ENCODE data around the gene C4orf36. TPM values are rescaled to one million over a fixed set of nuclear protein-coding genes. Genes with fewer than 3 reads are reported as not detected.
"Not testable (repeated sequence)": the region's sequence is repeated elsewhere in the genome, so short reads cannot be mapped to it uniquely, and the experiment has no call there.

Gene C4orf36
- total RNA-seq, 4 donors from 2014 or later = 2.8 to 4.7 (median 3.4) TPM; not detected in 1

DNA sequence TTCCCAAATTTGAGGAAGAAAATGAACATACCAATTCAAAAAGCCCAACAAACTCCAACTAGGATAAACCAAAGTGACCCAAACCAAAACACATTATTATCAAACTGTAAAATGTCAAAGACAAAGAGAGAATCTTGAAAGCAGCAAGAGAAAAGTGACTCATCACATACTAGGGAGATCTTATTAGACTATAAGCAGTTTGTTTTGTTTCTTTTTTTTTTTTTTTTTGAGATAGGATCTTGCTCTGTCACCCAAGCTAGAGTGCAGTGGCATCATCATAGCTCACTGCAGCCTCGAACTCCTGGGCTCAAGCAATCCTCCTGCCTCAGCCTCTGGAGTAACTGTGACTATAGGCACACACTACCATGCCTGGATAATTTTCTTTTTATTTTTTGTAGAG is 12.6 kb downstream of the C4orf36 start:
- no peak overlapping the region for H3K4me3 ChIP-seq (ENCODE audit: low read depth, poor library complexity, severe bottlenecking)
- no peak for DNase-seq (ENCODE audit: low spot score in 2 of 2)
- 74 to 100% methylated on average over 1 of the region's 1 CpG for WGBS, 2 donors
- TF ChIP-seq, protein P1, sequence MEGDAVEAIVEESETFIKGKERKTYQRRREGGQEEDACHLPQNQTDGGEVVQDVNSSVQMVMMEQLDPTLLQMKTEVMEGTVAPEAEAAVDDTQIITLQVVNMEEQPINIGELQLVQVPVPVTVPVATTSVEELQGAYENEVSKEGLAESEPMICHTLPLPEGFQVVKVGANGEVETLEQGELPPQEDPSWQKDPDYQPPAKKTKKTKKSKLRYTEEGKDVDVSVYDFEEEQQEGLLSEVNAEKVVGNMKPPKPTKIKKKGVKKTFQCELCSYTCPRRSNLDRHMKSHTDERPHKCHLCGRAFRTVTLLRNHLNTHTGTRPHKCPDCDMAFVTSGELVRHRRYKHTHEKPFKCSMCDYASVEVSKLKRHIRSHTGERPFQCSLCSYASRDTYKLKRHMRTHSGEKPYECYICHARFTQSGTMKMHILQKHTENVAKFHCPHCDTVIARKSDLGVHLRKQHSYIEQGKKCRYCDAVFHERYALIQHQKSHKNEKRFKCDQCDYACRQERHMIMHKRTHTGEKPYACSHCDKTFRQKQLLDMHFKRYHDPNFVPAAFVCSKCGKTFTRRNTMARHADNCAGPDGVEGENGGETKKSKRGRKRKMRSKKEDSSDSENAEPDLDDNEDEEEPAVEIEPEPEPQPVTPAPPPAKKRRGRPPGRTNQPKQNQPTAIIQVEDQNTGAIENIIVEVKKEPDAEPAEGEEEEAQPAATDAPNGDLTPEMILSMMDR (IDR thresholded peaks at IDR 0.05) = no peak
- TF ChIP-seq POLR2A (IDR thresholded peaks at IDR 0.05) = no peak
- intact Hi-C loops (cut with DNase I; ENCODE audit: low total_unique reads) = no loop called here

DNA sequence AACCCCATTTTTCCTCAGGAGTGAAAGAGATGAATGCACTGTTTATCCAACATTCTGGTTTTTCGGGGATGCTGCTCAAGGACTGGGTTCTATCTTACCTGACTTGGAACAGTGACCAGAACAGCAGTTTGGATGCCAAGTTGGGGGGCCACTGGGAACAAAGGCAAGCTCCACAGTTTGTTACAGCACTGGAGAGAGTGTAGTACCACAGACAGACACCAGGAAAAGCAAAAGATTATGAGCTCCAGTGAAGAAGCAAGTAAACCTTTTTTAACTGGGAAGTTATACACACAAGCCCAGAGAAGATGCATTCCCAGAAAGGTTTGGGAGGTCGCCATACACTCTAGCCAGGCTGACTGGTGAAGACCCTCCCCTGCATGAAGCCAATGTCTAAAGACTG is 13.6 kb downstream of the C4orf36 start:
- WGBS, 2 donors = 96 to 98% methylated on average over 2 of the region's 2 CpGs
- intact Hi-C loops (cut with DNase I; ENCODE audit: low total_unique reads) = no loop called here
- TF ChIP-seq POLR2A (IDR thresholded peaks at IDR 0.05) = no peak
- TF ChIP-seq, protein P1 (IDR thresholded peaks at IDR 0.05) = no peak
- DNase-seq (ENCODE audit: low spot score in 2 of 2) = no peak
- H3K4me3 ChIP-seq (ENCODE audit: low read depth, poor library complexity, severe bottlenecking) = no peak overlapping the region

DNA sequence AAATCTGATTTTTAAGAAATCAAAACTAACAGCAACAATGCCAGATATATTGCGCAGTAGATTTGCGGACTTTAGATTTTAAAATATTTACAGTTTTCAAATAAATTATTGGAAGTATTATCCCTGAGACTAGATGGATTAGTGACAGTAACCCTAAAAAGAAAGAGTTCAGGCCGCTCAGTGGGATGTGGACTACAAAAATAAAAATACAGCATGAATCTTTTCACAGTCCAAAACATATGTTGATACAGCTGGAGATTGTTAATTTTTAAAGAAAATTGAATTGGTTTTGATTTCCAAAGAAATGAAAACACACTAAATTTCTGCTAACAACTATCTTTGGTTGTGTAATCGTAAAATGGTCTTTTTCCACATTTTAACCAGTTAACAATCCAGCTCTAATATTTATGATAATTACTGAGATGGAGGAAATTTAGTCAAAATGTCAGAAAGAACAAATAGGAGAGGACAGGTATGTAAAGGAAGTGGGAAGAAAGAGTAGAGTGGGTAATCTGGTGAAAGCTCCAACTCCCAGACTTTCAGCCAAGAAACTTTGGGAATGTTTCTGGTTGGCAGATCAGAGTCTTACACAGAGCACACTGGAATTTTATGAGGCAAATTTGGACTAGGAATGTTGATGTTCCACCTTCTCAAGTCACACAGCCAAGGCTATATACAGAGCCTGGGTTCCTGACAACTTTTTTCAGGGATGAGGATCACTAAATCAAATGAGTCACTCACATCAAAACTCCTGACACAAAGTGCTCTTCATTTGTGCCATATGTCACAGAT is 15.1 kb downstream of the C4orf36 start:
- WGBS, 2 donors = 50 to 74% methylated on average over 4 of the region's 4 CpGs
- H3K4me3 ChIP-seq (ENCODE audit: low read depth, poor library complexity, severe bottlenecking) = no peak overlapping the region
- no peak for DNase-seq (ENCODE audit: low spot score in 2 of 2)
- intact Hi-C loops (cut with DNase I; ENCODE audit: low total_unique reads) = no loop called here
- TF ChIP-seq, protein P1 (IDR thresholded peaks at IDR 0.05) = no peak
- no peak for TF ChIP-seq POLR2A (IDR thresholded peaks at IDR 0.05)

DNA sequence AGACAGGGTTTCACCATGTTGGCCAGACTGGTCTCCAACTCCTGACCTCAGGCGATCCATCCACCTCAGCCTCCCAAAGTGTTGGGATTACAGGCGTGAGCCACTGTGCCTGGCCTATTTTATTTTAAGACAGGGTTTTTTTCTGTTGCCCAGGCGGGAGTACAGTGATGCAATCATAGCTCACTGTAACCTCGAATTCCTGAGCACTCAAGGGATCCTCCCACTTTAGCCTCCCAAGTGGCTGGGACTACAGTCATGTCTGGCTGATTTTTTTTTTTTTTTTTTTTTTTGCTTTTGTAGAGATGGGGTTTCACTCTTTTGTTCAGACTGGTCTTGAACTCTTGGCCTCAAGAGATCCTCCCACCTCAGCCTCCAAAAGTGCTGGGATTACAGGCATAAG is 16.8 kb downstream of the C4orf36 start:
- H3K4me3 ChIP-seq (ENCODE audit: low read depth, poor library complexity, severe bottlenecking); intact Hi-C loops (cut with DNase I; ENCODE audit: low total_unique reads); DNase-seq (ENCODE audit: low spot score in 2 of 2): not testable (repeated sequence)
- WGBS, 2 donors = 71 to 73% methylated on average over 4 of the region's 4 CpGs

DNA sequence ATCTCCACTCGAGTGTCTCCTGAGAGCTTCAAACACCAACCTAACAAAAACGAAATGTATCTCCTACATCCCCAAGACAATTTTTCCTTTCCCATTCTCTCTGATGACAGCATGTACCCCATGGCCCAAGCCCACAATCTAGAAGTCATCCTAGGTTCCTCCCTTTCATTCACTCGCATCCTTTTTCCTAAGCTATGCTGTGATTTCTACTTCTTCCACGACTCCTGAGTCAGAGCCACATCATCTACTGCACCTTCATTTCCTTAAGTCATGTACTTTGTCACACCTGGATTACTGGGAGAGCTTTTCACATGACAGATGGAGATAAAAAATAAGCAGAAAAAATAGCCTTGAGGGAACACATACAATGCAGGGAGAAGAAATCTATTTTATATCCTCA is 20.1 kb downstream of the C4orf36 start:
- WGBS, 2 donors = 80 to 84% methylated on average over 4 of the region's 4 CpGs
- no peak overlapping the region for H3K4me3 ChIP-seq (ENCODE audit: low read depth, poor library complexity, severe bottlenecking)
- intact Hi-C loops (cut with DNase I; ENCODE audit: low total_unique reads) = no loop called here
- TF ChIP-seq, protein P1 (IDR thresholded peaks at IDR 0.05) = no peak
- no peak for TF ChIP-seq POLR2A (IDR thresholded peaks at IDR 0.05)
- no peak for DNase-seq (ENCODE audit: low spot score in 2 of 2)

DNA sequence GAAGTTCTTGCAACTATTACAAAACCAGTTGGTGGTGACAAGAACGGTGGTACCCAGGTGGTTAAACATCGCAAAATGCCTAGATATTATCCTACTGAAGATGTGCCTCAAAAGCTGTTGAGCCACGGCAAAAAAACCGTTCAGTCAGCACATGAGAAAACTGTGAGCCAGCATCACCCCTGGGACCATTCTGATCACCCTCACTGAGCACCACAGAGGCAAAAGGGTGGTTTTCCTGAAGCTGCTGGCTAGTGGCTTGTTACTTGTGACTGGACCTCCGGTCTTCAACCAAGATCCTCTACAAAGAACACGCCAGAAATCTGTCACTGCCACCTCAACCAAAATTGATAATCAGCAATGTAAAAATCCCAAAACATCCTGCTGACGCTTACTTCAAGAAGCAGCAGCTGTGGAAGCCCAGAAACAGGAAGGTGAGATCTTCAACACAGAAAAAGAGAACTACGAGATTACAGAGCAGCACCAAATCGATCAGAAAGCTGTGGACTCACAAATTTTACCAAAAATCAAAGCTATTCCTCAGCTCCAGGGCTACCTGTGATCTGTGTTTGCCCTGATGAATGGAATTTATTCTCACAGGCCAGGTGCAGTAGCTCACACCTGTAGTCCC is 21.7 kb downstream of the C4orf36 start:
- TF ChIP-seq, protein P1 (IDR thresholded peaks at IDR 0.05) = no peak
- no peak for TF ChIP-seq POLR2A (IDR thresholded peaks at IDR 0.05)
- WGBS, 2 donors = 78 to 85% methylated on average over 9 of the region's 9 CpGs
- intact Hi-C loops (cut with DNase I; ENCODE audit: low total_unique reads) = no loop called here

More for the DNA sequence above, 21.7 kb downstream of the C4orf36 start:
- no peak overlapping the region for H3K4me3 ChIP-seq (ENCODE audit: low read depth, poor library complexity, severe bottlenecking)
- DNase-seq (ENCODE audit: low spot score in 2 of 2) = no peak
